ENCODE data around the gene CAD. TPM values are rescaled to one million over a fixed set of nuclear protein-coding genes. Genes with fewer than 3 reads are reported as not detected.
"Not testable (repeated sequence)": the region's sequence is repeated elsewhere in the genome, so short reads cannot be mapped to it uniquely, and the experiment has no call there.

The CAD gene
- total RNA-seq, 4 donors from 2014 or later = 9.0 to 28.8 (median 17.4) TPM

GRCh38 chr2:27263287-27264252, 46.4 kb downstream of the CAD start:
- no peak for TF ChIP-seq CTCF (IDR thresholded peaks at IDR 0.05)
- intact Hi-C loops (cut with DNase I; ENCODE audit: low total_unique reads) = no loop called here
- H3K4me3 ChIP-seq (ENCODE audit: low read depth, poor library complexity, severe bottlenecking) = peak overlapping the region; percentile 30
- WGBS, 2 donors = 3 to 5% methylated on average over 44 to 46 of the region's 46 CpGs
- no peak for DNase-seq (ENCODE audit: low spot score in 2 of 2)

GRCh38 chr2:27264253-27264752, 47.1 kb downstream of the CAD start:
- 1% methylated on average over 35 to 38 of the region's 38 CpGs for WGBS, 2 donors
- intact Hi-C loops (cut with DNase I; ENCODE audit: low total_unique reads) = no loop called here
- DNase-seq (ENCODE audit: low spot score in 2 of 2) = no peak
- no peak overlapping the region for H3K4me3 ChIP-seq (ENCODE audit: low read depth, poor library complexity, severe bottlenecking)
- no peak for TF ChIP-seq CTCF (IDR thresholded peaks at IDR 0.05)
- TF ChIP-seq POLR2A (IDR thresholded peaks at IDR 0.05) = no peak

GRCh38 chr2:27264753-27265535, 47.8 kb downstream of the CAD start:
- WGBS, 2 donors = 4 to 6% methylated on average over 47 to 51 of the region's 56 CpGs
- intact Hi-C loops (cut with DNase I; ENCODE audit: low total_unique reads) = no loop called here
- DNase-seq (ENCODE audit: low spot score in 2 of 2) = no peak
- peak in 1 of 3 donors; percentile 16 for TF ChIP-seq CTCF (IDR thresholded peaks at IDR 0.05)
- TF ChIP-seq POLR2A (IDR thresholded peaks at IDR 0.05) = no peak
- H3K4me3 ChIP-seq (ENCODE audit: low read depth, poor library complexity, severe bottlenecking) = no peak overlapping the region

- TF ChIP-seq POLR2A (IDR thresholded peaks at IDR 0.05) = no peak
- TF ChIP-seq CTCF (IDR thresholded peaks at IDR 0.05) = no peak
- intact Hi-C loops (cut with DNase I; ENCODE audit: low total_unique reads) = no loop called here
- no peak overlapping the region for H3K4me3 ChIP-seq (ENCODE audit: low read depth, poor library complexity, severe bottlenecking)
- DNase-seq (ENCODE audit: low spot score in 2 of 2) = no peak
These were observed 48.3 kb downstream of the CAD start for GRCh38 chr2:27265536-27265870.

- intact Hi-C loops (cut with DNase I; ENCODE audit: low total_unique reads); DNase-seq (ENCODE audit: low spot score in 2 of 2); H3K4me3 ChIP-seq (ENCODE audit: low read depth, poor library complexity, severe bottlenecking): not testable (repeated sequence)
- whole genome bisulfite sequencing, 2 donors = 85 to 89% methylated on average over 13 of the region's 13 CpGs
These were observed 51.1 kb downstream of the CAD start for GRCh38 chr2:27268296-27268695.

- no peak for DNase-seq (ENCODE audit: low spot score in 2 of 2)
- intact Hi-C loops (cut with DNase I; ENCODE audit: low total_unique reads) = no loop called here
- H3K4me3 ChIP-seq (ENCODE audit: low read depth, poor library complexity, severe bottlenecking) = no peak overlapping the region
- 68 to 70% methylated on average over 3 of the region's 3 CpGs for whole genome bisulfite sequencing, 2 donors
- TF ChIP-seq POLR2A (IDR thresholded peaks at IDR 0.05) (no peak), CTCF (IDR thresholded peaks at IDR 0.05) (no peak)
These were observed 53.0 kb downstream of the CAD start for GRCh38 chr2:27270131-27270530.

Measured in lower leg skin (tissue), 4 donors.